ENCODE measurements around the gene NABP1.
"Not testable (repeated sequence)": the region's sequence is repeated elsewhere in the genome, so short reads cannot be mapped to it uniquely, and the experiment has no call there.

NABP1 gene, protein sequence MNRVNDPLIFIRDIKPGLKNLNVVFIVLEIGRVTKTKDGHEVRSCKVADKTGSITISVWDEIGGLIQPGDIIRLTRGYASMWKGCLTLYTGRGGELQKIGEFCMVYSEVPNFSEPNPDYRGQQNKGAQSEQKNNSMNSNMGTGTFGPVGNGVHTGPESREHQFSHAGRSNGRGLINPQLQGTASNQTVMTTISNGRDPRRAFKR

GRCh38 chr2:191677646-191678436 is at the start of gene NABP1:
NABP1 (plus strand) TSS chr2:191678136; CDS start chr2:191678615, 479 bp downstream.
- DNase-seq (ENCODE audit: low read depth) = peak; percentile 98

- DNase-seq (ENCODE audit: low read depth) = no peak
These were observed 48.9 kb upstream of the NABP1 start for GRCh38 chr2:191629001-191629453.

DNA sequence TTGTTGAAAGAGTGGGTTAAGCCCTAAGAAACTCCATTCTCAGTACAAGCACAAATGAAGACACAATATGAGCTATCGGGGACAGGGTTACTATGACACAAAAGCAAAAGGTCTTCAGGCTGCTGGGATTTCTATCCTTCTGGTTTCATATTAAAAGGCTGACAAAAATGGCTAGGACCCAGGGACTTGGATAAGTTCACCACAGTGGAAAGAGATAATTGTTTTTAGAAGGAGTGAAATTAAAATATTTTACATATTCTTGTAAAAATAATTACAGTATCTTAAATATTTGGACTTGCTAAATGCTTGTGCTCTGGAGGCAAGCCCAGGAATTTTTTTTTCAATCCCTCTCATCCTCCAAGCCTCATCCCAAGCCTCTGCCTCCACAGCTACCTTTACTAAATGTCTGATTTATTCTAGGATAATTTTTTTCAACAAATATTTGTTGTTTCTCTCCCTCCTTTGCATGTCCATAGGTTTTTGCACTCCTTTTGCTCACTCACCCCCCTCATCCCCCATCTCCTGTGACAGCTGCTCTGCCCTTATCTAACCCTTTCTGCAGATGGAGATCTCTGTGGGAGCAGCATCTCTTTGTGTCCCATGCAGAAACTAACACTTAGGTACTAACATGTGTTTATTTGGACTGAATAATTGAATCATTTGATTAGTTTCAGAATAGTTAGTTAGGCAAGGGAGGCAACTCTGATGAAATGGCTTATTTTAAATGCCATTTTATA is 47.8 kb upstream of the NABP1 start:
- DNase-seq (ENCODE audit: low read depth) = no peak

GRCh38 chr2:191631754-191632153 is 46.2 kb upstream of the NABP1 start:
- DNase-seq (ENCODE audit: low read depth) = no peak

GRCh38 chr2:191632426-191632825 is 45.5 kb upstream of the NABP1 start:
- DNase-seq (ENCODE audit: low read depth) = no peak

DNA sequence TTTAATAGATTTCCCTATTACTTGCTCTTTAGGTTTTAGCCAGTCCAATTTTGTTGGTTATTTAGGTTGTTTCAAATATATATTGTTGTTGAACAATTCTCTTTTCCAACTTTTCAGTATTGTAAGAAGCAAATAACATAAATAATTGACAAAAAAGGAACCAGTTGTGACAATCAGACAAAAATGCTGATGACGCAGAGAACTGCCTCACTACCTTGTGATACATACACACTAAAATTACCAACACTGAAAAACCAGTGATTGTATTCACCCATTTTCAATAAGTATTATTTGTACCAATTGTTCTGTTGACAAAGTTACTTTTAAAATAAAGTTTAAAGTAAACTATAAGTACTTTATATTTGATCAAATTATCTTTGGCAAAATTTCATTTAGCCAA is 43.1 kb upstream of the NABP1 start:
- no peak for DNase-seq (ENCODE audit: low read depth)

DNA sequence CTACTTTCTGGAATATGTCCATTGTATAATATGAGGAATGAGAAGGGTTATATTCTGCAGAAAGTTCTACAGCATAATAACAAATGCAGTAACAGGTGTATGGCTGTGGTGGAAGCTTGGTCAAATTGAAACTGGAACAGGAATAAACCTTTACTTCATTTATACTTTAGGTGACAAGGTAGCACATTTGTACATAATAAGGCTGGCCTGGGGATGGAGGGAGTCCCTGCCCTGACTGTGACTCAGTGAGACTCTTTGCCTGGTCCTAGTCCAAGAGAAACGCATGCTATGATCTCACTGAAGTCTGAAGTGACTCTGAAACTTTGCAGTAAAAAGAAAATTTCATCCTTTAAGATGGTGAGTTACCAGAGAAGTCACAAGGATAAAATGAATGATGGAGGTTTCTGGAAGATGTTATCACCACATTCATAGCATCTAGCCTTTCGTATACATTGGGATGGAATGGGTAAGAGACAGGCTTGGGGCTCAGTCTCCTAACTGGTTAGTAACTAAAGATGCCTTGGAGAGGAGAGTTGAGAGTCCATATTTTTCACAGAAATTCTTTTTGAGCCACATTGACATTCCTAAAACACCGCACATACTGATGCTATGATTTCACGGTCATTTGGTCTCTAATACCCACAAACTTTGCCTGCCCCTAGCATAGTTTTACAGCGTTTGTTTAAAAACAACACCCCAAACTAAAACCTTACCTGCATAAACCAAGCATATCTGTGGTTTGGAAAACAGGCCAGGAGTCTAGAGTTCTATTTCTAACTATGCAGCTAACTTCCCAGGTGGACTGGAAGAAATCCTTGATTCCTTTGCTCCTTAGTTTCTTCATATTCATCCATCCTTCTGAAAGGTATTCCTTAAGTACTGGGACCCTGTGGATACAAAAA is 42.4 kb upstream of the NABP1 start:
- no peak for DNase-seq (ENCODE audit: low read depth)

- DNase-seq (ENCODE audit: low read depth) = no peak
These were observed 41.7 kb upstream of the NABP1 start for GRCh38 chr2:191636235-191636543.

DNA sequence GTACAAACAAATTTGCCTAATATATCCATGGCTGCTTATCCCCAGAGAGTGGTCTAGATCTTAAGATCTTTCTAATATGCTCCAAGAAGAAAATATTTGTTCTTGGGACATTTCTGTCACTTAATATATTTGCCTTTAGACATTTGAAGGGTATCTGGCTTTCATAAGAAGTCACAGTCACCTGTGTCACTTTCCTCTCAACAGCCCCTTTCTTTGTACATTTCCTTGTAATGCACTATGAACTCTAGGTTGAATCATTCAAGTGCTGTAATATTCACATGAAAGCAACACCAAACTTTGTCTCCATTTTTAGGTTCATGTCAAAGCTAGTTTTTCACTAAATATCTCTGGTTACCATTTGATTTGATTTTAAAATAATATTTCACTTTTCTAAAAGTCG is 41.4 kb upstream of the NABP1 start:
- no peak for DNase-seq (ENCODE audit: low read depth)

- no peak for DNase-seq (ENCODE audit: low read depth)
These were observed 40.5 kb upstream of the NABP1 start for GRCh38 chr2:191637182-191638078.

DNA sequence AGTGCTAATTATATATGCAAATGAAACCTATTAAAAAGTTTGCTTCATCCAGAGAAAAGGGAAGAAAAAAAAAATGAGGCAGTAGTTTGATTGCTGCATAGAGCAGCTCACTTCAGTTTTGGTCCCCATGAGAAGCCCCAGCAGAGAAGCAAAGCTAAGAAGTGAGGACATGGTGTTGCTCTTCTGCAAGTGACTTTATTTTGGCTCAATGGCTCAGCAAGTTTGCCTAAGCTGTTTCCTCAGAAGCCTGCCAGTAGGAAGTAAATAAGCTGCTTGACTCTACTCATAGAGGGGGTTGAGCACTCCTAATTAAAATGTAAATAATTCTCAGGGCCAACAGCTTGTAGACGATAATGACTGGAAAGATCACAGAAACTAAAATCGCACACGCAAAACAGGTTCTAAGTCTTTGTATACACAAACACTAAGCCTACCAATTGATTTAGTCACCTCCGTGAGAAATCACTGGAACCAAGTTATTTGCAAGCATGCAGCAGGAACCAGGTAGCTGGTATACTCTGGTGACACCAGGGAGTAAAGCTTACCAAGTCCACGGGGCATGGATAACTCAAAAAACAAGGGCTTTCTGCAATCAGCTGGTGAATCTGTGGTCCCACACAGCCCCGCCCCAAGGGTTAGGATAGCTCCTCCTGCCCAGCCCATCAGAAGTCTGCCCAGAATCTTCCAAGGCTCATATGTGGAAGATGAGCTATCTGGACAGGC is 39.7 kb upstream of the NABP1 start:
- DNase-seq (ENCODE audit: low read depth) = no peak

- DNase-seq (ENCODE audit: low read depth) = no peak
These were observed 39.1 kb upstream of the NABP1 start for GRCh38 chr2:191638802-191639172.

- DNase-seq (ENCODE audit: low read depth) = no peak
These were observed 36.3 kb upstream of the NABP1 start for GRCh38 chr2:191641609-191642008.

DNA sequence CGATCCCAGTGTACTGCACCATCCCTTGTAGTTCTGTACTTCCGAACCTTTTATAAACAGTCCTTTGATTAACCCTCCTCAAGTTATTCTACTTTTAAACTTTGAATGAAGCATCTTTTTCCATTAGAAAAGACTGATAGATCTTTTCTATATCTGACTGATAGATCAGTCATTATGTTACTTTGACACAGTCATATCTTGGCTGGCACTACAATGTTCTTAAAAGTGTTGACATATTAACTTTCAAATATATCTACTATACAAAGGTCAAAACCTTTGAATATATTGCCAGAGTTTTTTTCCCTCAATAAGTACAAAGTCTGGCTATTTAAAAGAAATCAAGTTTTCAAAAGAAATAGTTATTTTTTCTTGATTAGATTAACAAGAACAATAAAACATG is 35.4 kb upstream of the NABP1 start:
- DNase-seq (ENCODE audit: low read depth) = no peak

DNA sequence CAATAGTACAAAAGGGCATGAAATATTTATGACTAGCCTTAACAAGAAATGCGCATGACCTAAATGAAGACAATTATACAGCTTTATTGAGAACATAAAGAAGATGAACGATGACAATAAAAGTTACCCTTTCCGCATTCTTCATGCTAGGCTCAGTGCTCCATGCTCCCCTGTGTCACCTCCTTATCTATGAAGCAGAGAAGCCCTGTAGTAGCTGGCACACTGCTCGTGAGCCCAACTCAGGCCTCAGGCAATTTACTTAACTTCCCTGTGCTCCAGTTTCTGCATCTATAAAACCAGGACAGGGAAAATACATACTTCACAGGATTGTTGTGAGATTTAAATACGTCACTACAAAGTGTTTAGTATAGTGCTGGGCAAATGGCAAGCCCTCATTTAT is 34.5 kb upstream of the NABP1 start:
- no peak for DNase-seq (ENCODE audit: low read depth)

- DNase-seq (ENCODE audit: low read depth) = not testable (repeated sequence)
These were observed 33.3 kb upstream of the NABP1 start for GRCh38 chr2:191644613-191645012.

DNA sequence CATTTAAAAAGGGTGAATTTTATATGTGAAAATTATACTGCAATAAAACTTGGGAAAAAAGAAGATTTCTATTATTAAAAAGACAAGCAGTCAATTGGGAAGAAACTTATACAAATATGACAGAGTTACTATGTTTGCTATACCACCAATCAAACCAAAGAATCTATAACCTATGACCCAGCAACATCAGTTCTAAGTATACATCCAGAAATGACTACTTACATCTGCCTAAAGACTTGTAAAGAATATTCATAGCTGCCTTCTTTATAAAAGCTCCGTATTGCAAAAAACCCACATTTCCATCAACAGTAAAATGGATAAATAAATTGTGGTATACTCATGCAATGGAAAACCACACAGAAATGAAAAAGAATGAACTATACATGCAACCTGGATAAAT is 32.9 kb upstream of the NABP1 start:
- DNase-seq (ENCODE audit: low read depth) = no peak

- no peak for DNase-seq (ENCODE audit: low read depth)
These were observed 32.3 kb upstream of the NABP1 start for GRCh38 chr2:191645434-191646162.

- no peak for DNase-seq (ENCODE audit: low read depth)
These were observed 31.6 kb upstream of the NABP1 start for GRCh38 chr2:191646163-191646902.
